ENCODE results near the gene CCNT2. TPM values are rescaled to one million over a fixed set of nuclear protein-coding genes. Genes with fewer than 3 reads are reported as not detected.

The CCNT2 gene
- total RNA-seq, 1 experiment from 2014 or later = 32.6 TPM

DNA sequence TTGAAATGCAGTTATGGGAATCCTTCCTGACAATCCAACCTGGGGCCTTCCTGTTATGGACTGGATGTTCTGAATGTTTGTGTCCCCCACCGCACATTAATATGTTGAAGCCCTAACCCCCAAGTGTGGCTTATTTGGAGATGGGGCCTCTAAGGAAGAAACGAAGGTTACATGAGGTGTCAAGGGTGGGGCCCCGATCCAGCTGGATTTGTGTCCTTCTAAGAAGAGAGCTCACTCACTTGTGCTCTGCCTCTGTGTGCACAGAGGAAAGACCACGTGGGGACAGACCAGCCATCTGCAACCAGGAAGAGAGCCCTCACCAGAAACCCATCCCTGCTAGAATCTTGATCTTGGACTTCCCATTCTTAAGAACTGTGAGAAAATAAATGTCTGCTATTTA, 84.2 kb downstream of the CCNT2 start:
- RAD21 ChIA-PET (ENCODE audit: low non-redundant PET in 1 of 2, low total read pairs in 2 of 2, uncharacterized antibody in 2 of 2, unreplicated experiment in 2 of 2) = no interaction called here
- no TSS peak for BruUV-seq (replicated peaks)
- Histone ChIP-seq H3K4me2 (ENCODE audit: low read length) (no peak overlapping the region), H3K27me3 (ENCODE audit: insufficient read depth, low read length) (peaks cover 4% of the 10 kb centered on the region; the same call in 1 of the 2 replicates), H4K20me1 (ENCODE audit: insufficient read depth) (no peaks in the 10 kb centered on the region), H3K4me3 (replicated peaks in 1 of 2; ENCODE audit: low read depth in 1 of 2, low read length in 2 of 2) (no peak overlapping the region), H3K9me2 (ENCODE audit: insufficient read depth) (no peaks in the 10 kb centered on the region), H3K9me3 (ENCODE audit: control insufficient read depth in 1 of 2, insufficient read depth in 1 of 2, low read depth in 1 of 2, low read length in 2 of 2) (no peaks in the 10 kb centered on the region), H3K27ac (ENCODE audit: low read depth, low read length) (no peak overlapping the region), H3K36me3 (ENCODE audit: control insufficient read depth in 1 of 2, insufficient read depth in 2 of 2, low read length in 2 of 2) (no peaks in the 10 kb centered on the region), H3K4me1 (ENCODE audit: control insufficient read depth in 1 of 2, insufficient read depth in 2 of 2, low read length in 2 of 2) (no peaks in the 10 kb centered on the region), H3K79me2 (ENCODE audit: insufficient read depth, low read length) (no peaks in the 10 kb centered on the region), H2AFZ (ENCODE audit: low read depth, low read length, poor library complexity, severe bottlenecking) (no peak overlapping the region), H3K9ac (ENCODE audit: low read length) (no peak overlapping the region)
- no peak for TF ChIP-seq REST (IDR thresholded peaks at IDR 0.05; ENCODE audit: low read depth)
- TF ChIP-seq SRF (IDR thresholded peaks at IDR 0.05; ENCODE audit: low read depth) = no peak
- no peak for TF ChIP-seq JUND (IDR thresholded peaks at IDR 0.05)
- TF ChIP-seq ZNF274 (IDR thresholded peaks at IDR 0.05; ENCODE audit: low read depth, low read length) = no peak
- TF ChIP-seq ZFX (IDR thresholded peaks at IDR 0.05) = no peak
- no peak for TF ChIP-seq YY1 (IDR thresholded peaks at IDR 0.05; ENCODE audit: extremely low read depth, insufficient replicate concordance, low read depth, low read length)
- POLR2A ChIA-PET = no interaction called here
- ATAC-seq = no peak
- intact Hi-C loops (cut with micrococcal nuclease) = loop anchor here (5.0 to 10.0 kb wide), 6 partner anchors 162 to 1379 kb away; no protein-coding TSS in a partner anchor
- CTCF ChIA-PET = interaction anchor here (2.0 kb wide), 1 partner anchor 598 kb away, joined by 10 read pairs; no protein-coding TSS in a partner anchor
- no peak for DNase-seq (ENCODE audit: low read depth, low spot score)
